Measurements from ENCODE around the gene DENND5A. TPM values are rescaled to one million over a fixed set of nuclear protein-coding genes. Genes with fewer than 3 reads are reported as not detected.

Gene DENND5A
- total and polyA plus RNA-seq, 10 donors = 20.8 to 157 (median 110) TPM

GRCh38 chr11:9136741-9137140, 128.4 kb downstream of the DENND5A start:
- 87 to 94% (median 90%) methylated on average over 2 of the region's 2 CpGs for WGBS, 5 donors
- peaks cover 0 to 70% (median 27%) of the 10 kb centered on the region in 6 donors for H3K36me3 ChIP-seq
- intact Hi-C loops (cut with DNase I; ENCODE audit: low total_unique reads) = loop anchor here (5.0 kb wide), 1 partner anchor 119 kb away; no protein-coding TSS in a partner anchor
- TF ChIP-seq POLR2AphosphoS5 (IDR thresholded peaks at IDR 0.05) (no peak), POLR2A (IDR thresholded peaks at IDR 0.05) (no peak), CTCF (IDR thresholded peaks at IDR 0.05 in 8 of 11, conservative IDR thresholded peaks at IDR 0.05 in 3 of 11) (no peak)
- DNase-seq = no peak
- no peak overlapping the region for H3K27ac ChIP-seq
- H3K9me3 ChIP-seq = no peaks in the 10 kb centered on the region
- H3K4me3 ChIP-seq = no peak overlapping the region
- H3K4me1 ChIP-seq = peaks cover 3 to 36% (median 20%) of the 10 kb centered on the region in 6 donors
- H3K27me3 ChIP-seq (replicated peaks in 1 of 7) = no peaks in the 10 kb centered on the region

DNA sequence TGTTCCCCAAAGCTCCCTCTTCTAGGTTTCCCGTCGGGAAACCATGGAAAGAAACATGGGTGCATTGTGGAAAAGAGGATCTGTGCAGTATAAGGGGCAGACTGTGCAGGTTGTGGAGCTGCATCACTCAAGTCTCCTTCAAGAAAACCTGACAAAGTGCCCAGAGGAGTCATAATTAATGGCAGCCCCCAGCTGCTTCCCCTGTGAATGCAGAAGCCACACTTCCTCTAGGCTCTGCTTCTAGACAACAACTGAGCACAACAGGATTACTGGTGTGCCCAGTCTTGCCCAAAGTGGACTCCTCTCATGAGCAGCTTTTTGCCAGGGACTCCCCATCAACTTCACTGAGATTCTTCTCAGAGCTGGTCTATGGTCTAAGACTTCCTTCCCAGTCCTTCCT, 131.2 kb downstream of the DENND5A start:
- no peak overlapping the region for H3K4me3 ChIP-seq
- peaks cover 1 to 19% (median 11%) of the 10 kb centered on the region in 6 donors for H3K4me1 ChIP-seq
- WGBS, 5 donors = 91 to 100% (median 95%) methylated on average over 2 of the region's 2 CpGs
- intact Hi-C loops (cut with DNase I; ENCODE audit: low total_unique reads) = no loop called here
- peaks cover 0 to 48% (median 4%) of the 10 kb centered on the region in 6 donors for H3K36me3 ChIP-seq
- TF ChIP-seq POLR2A (IDR thresholded peaks at IDR 0.05) = no peak
- no peak for TF ChIP-seq POLR2AphosphoS5 (IDR thresholded peaks at IDR 0.05)
- TF ChIP-seq CTCF (IDR thresholded peaks at IDR 0.05 in 8 of 11, conservative IDR thresholded peaks at IDR 0.05 in 3 of 11) = no peak
- no peak for DNase-seq
- no peak overlapping the region for H3K27ac ChIP-seq
- no peaks in the 10 kb centered on the region for H3K9me3 ChIP-seq
- H3K27me3 ChIP-seq (replicated peaks in 1 of 7) = no peaks in the 10 kb centered on the region

DNA sequence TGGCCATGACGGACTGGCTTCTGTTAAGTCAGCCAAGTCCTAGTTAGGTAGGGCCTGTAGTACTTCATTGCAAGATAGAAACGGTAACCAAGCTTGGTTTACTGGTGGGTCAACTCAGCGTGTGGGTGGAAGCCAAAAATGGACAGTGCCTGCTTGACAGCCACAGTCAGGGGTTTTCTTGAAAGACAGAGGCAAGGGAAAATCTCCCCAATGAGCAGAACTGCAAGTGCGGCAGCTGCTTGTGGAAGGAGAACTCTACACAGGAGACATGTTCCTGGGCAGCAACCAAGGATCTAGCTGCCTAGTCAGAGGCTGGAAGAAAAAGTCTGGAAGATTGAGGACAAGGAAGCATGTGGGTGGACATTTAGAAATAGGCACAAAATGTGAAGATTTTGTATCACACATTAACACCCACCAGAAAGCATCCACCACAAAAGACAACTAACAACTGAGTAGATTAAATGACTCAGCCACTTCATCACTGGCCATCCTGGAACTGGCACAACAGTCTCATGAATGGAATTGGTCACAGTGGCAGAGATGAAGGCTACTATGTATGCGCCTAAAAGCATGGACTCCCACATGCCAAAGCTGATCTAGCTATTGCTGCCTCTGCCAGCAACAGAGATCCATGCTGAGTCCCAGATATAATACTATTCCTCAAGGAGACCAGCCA, 132.8 kb downstream of the DENND5A start:
- no peak for DNase-seq
- H3K4me3 ChIP-seq = no peak overlapping the region
- 76 to 96% (median 95%) methylated on average over 5 of the region's 5 CpGs for WGBS, 5 donors
- H3K9me3 ChIP-seq = no peaks in the 10 kb centered on the region
- TF ChIP-seq POLR2AphosphoS5 (IDR thresholded peaks at IDR 0.05) (no peak), POLR2A (IDR thresholded peaks at IDR 0.05) (no peak), CTCF (IDR thresholded peaks at IDR 0.05 in 8 of 11, conservative IDR thresholded peaks at IDR 0.05 in 3 of 11) (no peak)
- H3K27me3 ChIP-seq (replicated peaks in 1 of 7) = no peaks in the 10 kb centered on the region
- H3K4me1 ChIP-seq = peaks cover 0 to 3% (median 1%) of the 10 kb centered on the region in 6 donors
- peaks cover 0 to 32% (median 0%) of the 10 kb centered on the region in 6 donors for H3K36me3 ChIP-seq
- no peak overlapping the region for H3K27ac ChIP-seq
- intact Hi-C loops (cut with DNase I; ENCODE audit: low total_unique reads) = no loop called here

GRCh38 chr11:9130297-9130696, 134.9 kb downstream of the DENND5A start:
- no peak for DNase-seq
- H3K36me3 ChIP-seq = peaks cover 0 to 15% (median 0%) of the 10 kb centered on the region in 6 donors
- TF ChIP-seq POLR2A (IDR thresholded peaks at IDR 0.05) (no peak), CTCF (IDR thresholded peaks at IDR 0.05 in 8 of 11, conservative IDR thresholded peaks at IDR 0.05 in 3 of 11) (peak in 2 of 11 experiments; percentile 7 to 18), POLR2AphosphoS5 (IDR thresholded peaks at IDR 0.05) (no peak)
- intact Hi-C loops (cut with DNase I; ENCODE audit: low total_unique reads) = no loop called here
- H3K4me1 ChIP-seq = no peaks in the 10 kb centered on the region
- no peak overlapping the region for H3K4me3 ChIP-seq
- WGBS, 5 donors = 75 to 80% (median 76%) methylated on average over 1 of the region's 1 CpG
- H3K27me3 ChIP-seq (replicated peaks in 1 of 7) = no peaks in the 10 kb centered on the region
- H3K9me3 ChIP-seq = no peaks in the 10 kb centered on the region
- no peak overlapping the region for H3K27ac ChIP-seq
